H9 (cell line): Measurements from ENCODE around the gene HEATR5A. TPM values are rescaled to one million over a fixed set of nuclear protein-coding genes. Genes with fewer than 3 reads are reported as not detected.

Source experiments
- DNase-seq: peaks from one replicate; pipeline ENCODE4 v3.0.0-alpha.2; 2017
- H2AFZ ChIP-seq: one replicate; pipeline ENCODE4 v1.6.1; 2013; ENCODE audit warnings: mild to moderate bottlenecking, low read length, control low read depth, moderate library complexity
- H2AK5ac ChIP-seq: 2 replicates; pipeline ENCODE4 v1.6.1; 2013; ENCODE audit warnings: low read length, control low read depth, mixed read lengths; ENCODE audit not compliant: insufficient read length
- H2BK120ac ChIP-seq: one replicate; pipeline ENCODE4 v1.6.1; 2013; ENCODE audit warnings: low read depth, mild to moderate bottlenecking, low read length, control low read depth, inconsistent platforms; ENCODE audit not compliant: poor library complexity, severe bottlenecking
- H2BK12ac ChIP-seq: 2 replicates; pipeline ENCODE4 v1.6.1; 2013; ENCODE audit warnings: low read length, control low read depth, mixed read lengths, low read depth; ENCODE audit not compliant: insufficient read length
- H2BK15ac ChIP-seq: 2 replicates; pipeline ENCODE4 v1.6.1; 2013; ENCODE audit warnings: low read depth, low read length, control low read depth
- H2BK20ac ChIP-seq: one replicate; pipeline ENCODE4 v1.6.1; 2013; ENCODE audit warnings: low read depth, mild to moderate bottlenecking, low read length, control low read depth, inconsistent platforms; ENCODE audit not compliant: poor library complexity, severe bottlenecking
- H2BK5ac ChIP-seq: 2 replicates; pipeline ENCODE4 v1.6.1; 2013; ENCODE audit warnings: low read length, control low read depth, mixed read lengths; ENCODE audit not compliant: insufficient read length
- H3K14ac ChIP-seq: 2 replicates; pipeline ENCODE4 v1.6.1; 2013; ENCODE audit warnings: low read length, control low read depth; ENCODE audit not compliant: insufficient read depth
- H3K18ac ChIP-seq: 2 replicates; pipeline ENCODE4 v1.6.1; 2013; ENCODE audit warnings: low read depth, mild to moderate bottlenecking, mixed read lengths, low read length, control low read depth; ENCODE audit not compliant: insufficient read length
- H3K23ac ChIP-seq: 2 replicates; pipeline ENCODE4 v1.6.1; 2013; ENCODE audit warnings: low read length, control low read depth, mixed read lengths, low read depth; ENCODE audit not compliant: insufficient read length
- H3K23me2 ChIP-seq: 2 replicates; pipeline ENCODE4 v1.6.1; 2013; ENCODE audit warnings: low read depth, mild to moderate bottlenecking, mixed read lengths, low read length, control low read depth; ENCODE audit not compliant: insufficient read length, poor library complexity, severe bottlenecking
- H3K27ac ChIP-seq: 2 replicates; pipeline ENCODE4 v1.5.1; 2013; ENCODE audit warnings: low read length, control low read depth, mixed read lengths, low read depth; ENCODE audit not compliant: insufficient read length
- H3K27me3 ChIP-seq: 2 replicates; pipeline ENCODE4 v1.6.1; 2013; ENCODE audit warnings: low read length, control low read depth, inconsistent platforms; ENCODE audit not compliant: insufficient read depth
- H3K4ac ChIP-seq: 2 replicates; pipeline ENCODE4 v1.6.1; 2013; ENCODE audit warnings: low read depth, mild to moderate bottlenecking, control low read depth, inconsistent platforms, low read length, moderate library complexity
- H3K4me1 ChIP-seq: 2 replicates; pipeline ENCODE4 v1.6.1; 2013; ENCODE audit warnings: low read length, control low read depth, inconsistent platforms; ENCODE audit not compliant: insufficient read depth
- H3K4me2 ChIP-seq: 2 replicates; pipeline ENCODE4 v1.6.1; 2013; ENCODE audit warnings: low read length, control low read depth, mixed read lengths; ENCODE audit not compliant: insufficient read length, insufficient read depth
- H3K56ac ChIP-seq: 2 replicates; pipeline ENCODE4 v1.6.1; 2013; ENCODE audit warnings: low read depth, mild to moderate bottlenecking, mixed read lengths, low read length, control low read depth; ENCODE audit not compliant: insufficient read length
- H3K79me1 ChIP-seq: 2 replicates; pipeline ENCODE4 v1.6.1; 2013; ENCODE audit warnings: low read depth, mild to moderate bottlenecking, moderate library complexity, low read length, control low read depth, inconsistent platforms; ENCODE audit not compliant: insufficient read depth, poor library complexity, severe bottlenecking
- H3K79me2 ChIP-seq: 2 replicates; pipeline ENCODE4 v1.6.1; 2013; ENCODE audit warnings: low read length, control low read depth, inconsistent platforms; ENCODE audit not compliant: insufficient read depth
- H3K9ac ChIP-seq: 2 replicates; pipeline ENCODE4 v1.6.1; 2013; ENCODE audit warnings: low read length, control low read depth, mixed read lengths; ENCODE audit not compliant: insufficient read length; ENCODE audit errors: extremely low read depth
- H3K9me3 ChIP-seq: one replicate; pipeline ENCODE4 v1.6.1; 2013; ENCODE audit warnings: low read depth, low read length, inconsistent platforms; ENCODE audit not compliant: control insufficient read depth
- H3T11ph ChIP-seq: one replicate; pipeline ENCODE4 v1.6.1; 2013; ENCODE audit warnings: mild to moderate bottlenecking, low read length, control low read depth, inconsistent platforms
- H4K20me1 ChIP-seq: one replicate; pipeline ENCODE4 v1.6.1; 2013; ENCODE audit not compliant: control insufficient read depth, insufficient read length, insufficient read depth
- H4K5ac ChIP-seq: 2 replicates; pipeline ENCODE4 v1.6.1; 2013; ENCODE audit warnings: low read depth, mild to moderate bottlenecking, mixed read lengths, low read length, control low read depth; ENCODE audit not compliant: insufficient read length
- H4K8ac ChIP-seq: replicated peaks from 2 replicates; pipeline ENCODE4 v1.6.1; 2013; ENCODE audit warnings: low read length, control low read depth, mixed read lengths, low read depth; ENCODE audit not compliant: insufficient read length
- H4K91ac ChIP-seq: 2 replicates; pipeline ENCODE4 v1.6.1; 2013; ENCODE audit warnings: low read depth, mild to moderate bottlenecking, moderate library complexity, mixed read lengths, low read length, control low read depth; ENCODE audit not compliant: insufficient read length
- H3K27ac Mint-ChIP-seq, 3 experiments: 2 replicates in 2 of 3; 3 replicates in 1 of 3; pipeline ENCODE4 v1.8.0; 2020 to 2021; ENCODE audit warnings: mixed read lengths in 3 of 3, mild to moderate bottlenecking in 1 of 3, moderate library complexity in 1 of 3
- H3K27me3 Mint-ChIP-seq: 2 replicates; pipeline ENCODE4 v1.8.0; 2021; ENCODE audit warnings: low read depth, mild to moderate bottlenecking, moderate library complexity, mixed read lengths
- H3K36me3 Mint-ChIP-seq, 3 experiments: 2 replicates in 2 of 3; 3 replicates in 1 of 3; pipeline ENCODE4 v1.8.0; 2020 to 2021; ENCODE audit warnings: low read depth in 3 of 3, mixed read lengths in 3 of 3; ENCODE audit not compliant: insufficient read depth in 1 of 3
- H3K4me1 Mint-ChIP-seq, 2 experiments: 2 replicates each; pipeline ENCODE4 v1.8.0; 2020; ENCODE audit warnings: mixed read lengths in 2 of 2
- H3K4me3 Mint-ChIP-seq, 2 experiments: 2 replicates in 1 of 2; 3 replicates in 1 of 2; pipeline ENCODE4 v1.8.0; 2020 to 2021; ENCODE audit warnings: mild to moderate bottlenecking in 2 of 2, mixed read lengths in 2 of 2, moderate library complexity in 1 of 2
- H3K9me3 Mint-ChIP-seq, 2 experiments: 2 replicates in 1 of 2; 3 replicates in 1 of 2; pipeline ENCODE4 v1.8.0; 2020; ENCODE audit warnings: mild to moderate bottlenecking in 2 of 2, mixed read lengths in 2 of 2, moderate library complexity in 1 of 2
- CTCF ChIP-seq: fragments of 200-600 bp; sonication (generic); conservative IDR thresholded peaks from 3 replicates; pipeline ENCODE4 v1.8.0; 2021; ENCODE audit warnings: antibody characterized with exemption, mild to moderate bottlenecking
- WGBS: extraction: QIAGEN DNeasy Blood & Tissue Kit; methylation state at CpG from one replicate; pipeline ENCODE4 v1.1.7; 2013; ENCODE audit warnings: missing lambda C conversion rate, low lambda C conversion rate, mixed read lengths; ENCODE audit not compliant: insufficient read length; ENCODE audit errors: extremely low coverage; 5-methylcytosine and 5-hydroxymethylcytosine counted together
- total RNA-seq: library from RNA; stranded (reverse); gene quantifications from 2 replicates; pipeline ENCODE4 v1.2.1, GENCODE V29; 2021

HEATR5A gene
- total RNA-seq, 1 experiment from 2014 or later, result 21.2 TPM

- Histone ChIP-seq H3K4ac (no peak overlapping the region), H3T11ph (no peak overlapping the region), H3K4me2 (no peak overlapping the region), H3K9ac (no peak overlapping the region), H3K79me1 (no peaks in the 10 kb centered on the region), H3K79me2 (no peaks in the 10 kb centered on the region), H4K8ac (no peak overlapping the region), H3K23me2 (no peaks in the 10 kb centered on the region), H3K27ac (no peak overlapping the region), H3K23ac (no peak overlapping the region), H2BK20ac (no peak overlapping the region), H3K27me3 (no peaks in the 10 kb centered on the region), H4K20me1 (no peaks in the 10 kb centered on the region), H3K14ac (no peak overlapping the region), H4K91ac (no peak overlapping the region), H2BK5ac (no peak overlapping the region), H2BK12ac (no peak overlapping the region), H3K4me1 (no peaks in the 10 kb centered on the region), H3K9me3 (no peaks in the 10 kb centered on the region), H2BK15ac (no peak overlapping the region), H2AK5ac (no peak overlapping the region), H3K56ac (no peak overlapping the region), H2BK120ac (no peak overlapping the region), H4K5ac (no peak overlapping the region), H3K18ac (no peak overlapping the region), H2AFZ (no peak overlapping the region)
- no peaks in the 10 kb centered on the region for H3K27me3 Mint-ChIP-seq
- H3K4me1 Mint-ChIP-seq, result no peaks in the 10 kb centered on the region
- no peak for DNase-seq
- TF ChIP-seq CTCF, result no peak
- H3K4me3 Mint-ChIP-seq, result no peak overlapping the region
- H3K27ac Mint-ChIP-seq, result no peak overlapping the region
- H3K9me3 Mint-ChIP-seq, result no peaks in the 10 kb centered on the region
- H3K36me3 Mint-ChIP-seq, result peaks cover 4 to 13% (median 13%) of the 10 kb centered on the region in 3 experiments; a peak in 5 of 7 replicates
- WGBS, result no CpG with 5 or more reads among the region's 3 CpGs
These were observed 25.2 kb downstream of the HEATR5A start for GRCh38 chr14:31395119-31395518.
